Uterus (tissue), 2 donors: ENCODE measurements around the gene CLDN9.

ENCODE experiments used
- POLR2A ChIP-seq, 2 donors: fragments of 450-650 bp; IDR thresholded peaks; one replicate each; pipeline ENCODE4 v1.6.1; 2016; ENCODE audit warnings: antibody characterized with exemption in 2 of 2, mild to moderate bottlenecking in 1 of 2, moderate library complexity in 1 of 2
- TF ChIP-seq, protein P1 (sequence below), 4 experiments: fragments of 200-600 bp in 2 of 4; fragments of 450-650 bp in 2 of 4; sonication (generic) in 2 of 4; IDR thresholded peaks; one replicate each; pipeline ENCODE4 v1.5.1; 2016 to 2019; ENCODE audit warnings: antibody characterized with exemption in 4 of 4, mild to moderate bottlenecking in 2 of 4, moderate library complexity in 1 of 4

DNA sequence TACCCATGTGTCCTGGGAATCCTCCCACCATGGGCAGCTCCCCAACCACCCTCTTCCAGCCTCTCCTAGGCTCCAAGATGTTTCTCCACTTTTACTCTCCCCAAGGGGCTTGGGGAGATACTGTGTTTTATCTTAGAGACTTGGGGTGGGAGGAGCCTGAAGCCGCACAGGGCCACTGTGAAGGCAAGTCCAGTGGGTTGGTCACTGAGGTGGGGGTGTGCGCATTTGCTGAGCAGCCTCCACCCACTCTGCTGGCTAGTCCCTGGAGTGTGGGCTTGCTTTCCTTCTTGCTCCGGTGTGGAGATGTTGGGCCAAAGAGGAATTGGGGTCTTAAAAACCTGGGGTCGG lies 4.1 kb upstream of the CLDN9 start:
- TF ChIP-seq, protein P1, sequence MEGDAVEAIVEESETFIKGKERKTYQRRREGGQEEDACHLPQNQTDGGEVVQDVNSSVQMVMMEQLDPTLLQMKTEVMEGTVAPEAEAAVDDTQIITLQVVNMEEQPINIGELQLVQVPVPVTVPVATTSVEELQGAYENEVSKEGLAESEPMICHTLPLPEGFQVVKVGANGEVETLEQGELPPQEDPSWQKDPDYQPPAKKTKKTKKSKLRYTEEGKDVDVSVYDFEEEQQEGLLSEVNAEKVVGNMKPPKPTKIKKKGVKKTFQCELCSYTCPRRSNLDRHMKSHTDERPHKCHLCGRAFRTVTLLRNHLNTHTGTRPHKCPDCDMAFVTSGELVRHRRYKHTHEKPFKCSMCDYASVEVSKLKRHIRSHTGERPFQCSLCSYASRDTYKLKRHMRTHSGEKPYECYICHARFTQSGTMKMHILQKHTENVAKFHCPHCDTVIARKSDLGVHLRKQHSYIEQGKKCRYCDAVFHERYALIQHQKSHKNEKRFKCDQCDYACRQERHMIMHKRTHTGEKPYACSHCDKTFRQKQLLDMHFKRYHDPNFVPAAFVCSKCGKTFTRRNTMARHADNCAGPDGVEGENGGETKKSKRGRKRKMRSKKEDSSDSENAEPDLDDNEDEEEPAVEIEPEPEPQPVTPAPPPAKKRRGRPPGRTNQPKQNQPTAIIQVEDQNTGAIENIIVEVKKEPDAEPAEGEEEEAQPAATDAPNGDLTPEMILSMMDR (IDR thresholded peaks at IDR 0.05), result no peak
- TF ChIP-seq POLR2A (IDR thresholded peaks at IDR 0.05), result no peak
